Measurements from ENCODE around the gene SCTR. TPM values are rescaled to one million over a fixed set of nuclear protein-coding genes. Genes with fewer than 3 reads are reported as not detected.
A peak's percentile ranks its signal among the peaks of the same experiment; 100 is the strongest.

The SCTR gene
- total and polyA plus RNA-seq, 2 of the 13 experiments (the other 11 are each of a cell fraction or from before 2014, with no cell fraction given): not detected

GRCh38 chr2:119440873-119441272 lies 83.4 kb downstream of the SCTR start:
- no peak for DNase-seq (ENCODE audit: low spot score)
- CTCF ChIA-PET (ENCODE audit: low intra/inter-chr PET ratio, low total read pairs): no interaction called here
- H4K20me1 ChIP-seq (ENCODE audit: insufficient read depth, low read length): peaks cover 18% of the 10 kb centered on the region; the same call in 1 of the 2 replicates
- H3K27me3 ChIP-seq (ENCODE audit: control insufficient read depth in 1 of 2, insufficient read depth in 2 of 2, low read length in 2 of 2): no peaks in the 10 kb centered on the region
- no peak for FAIRE-seq
- no peak overlapping the region for H2AFZ ChIP-seq (ENCODE audit: low read length)
- no peak overlapping the region for H3K9ac ChIP-seq (ENCODE audit: insufficient read depth, low read depth, low read length)
- H3K9me3 ChIP-seq (ENCODE audit: low read length): no peaks in the 10 kb centered on the region
- peaks cover 71% of the 10 kb centered on the region for H3K4me1 ChIP-seq (ENCODE audit: insufficient read depth, low read length)
- no peak overlapping the region for H3K27ac ChIP-seq (ENCODE audit: extremely low read length, insufficient read depth, low read length)
- peaks cover 27% of the 10 kb centered on the region for H3K79me2 ChIP-seq (ENCODE audit: insufficient read depth, low read length)
- BruUV-seq (replicated peaks): no TSS peak
- POLR2A ChIA-PET: interaction anchor here (1.0 to 3.5 kb wide), 3 partner anchors 8 to 15 kb away, joined by 4 to 21 read pairs (median 4); partner anchors contain the start of gene TMEM37
- intact Hi-C loops (cut with micrococcal nuclease; ENCODE audit: unreplicated experiment) (loop anchor here (1.0 kb wide), 1 partner anchor 32 kb away; no protein-coding TSS in a partner anchor), in situ Hi-C loops (cut with HindIII; ENCODE audit: extremely low pct_ligation_motif_present, low pct_unique_long_range_greater_than_20kb) (no loop called here)
- peaks cover 0 to 2% of the 10 kb centered on the region in 2 experiments; a peak in 3 of 5 replicates for H3K36me3 ChIP-seq (replicated peaks in 1 of 2; ENCODE audit: control insufficient read depth in 1 of 2, insufficient read depth in 2 of 2, low read length in 2 of 2)
- 85% methylated on average over 3 of the region's 4 CpGs for WGBS (ENCODE audit: low lambda C conversion rate)
- H3K4me3 ChIP-seq (replicated peaks in 1 of 3; ENCODE audit: insufficient read depth in 1 of 3, low read depth in 2 of 3, low read length in 3 of 3): no peak overlapping the region
- ATAC-seq: no peak
- H3K4me2 ChIP-seq (ENCODE audit: low read depth, low read length): no peak overlapping the region
- no peak for TF ChIP-seq HNF1A (IDR thresholded peaks at IDR 0.05; ENCODE audit: low read depth)
- TF ChIP-seq HNF1A (CRISPR knock-in tag; IDR thresholded peaks at IDR 0.05; ENCODE audit: borderline replicate concordance): 0 out of 2 replicates have a peak, but pooled peaks have one; percentile 13
- no peak for TF ChIP-seq MAZ (IDR thresholded peaks at IDR 0.05; ENCODE audit: borderline replicate concordance, low read depth, low read length)
- no peak for TF ChIP-seq MAZ (CRISPR knock-in tag; IDR thresholded peaks at IDR 0.05; ENCODE audit: low read depth)
- TF ChIP-seq KLF15 (CRISPR knock-in tag; IDR thresholded peaks at IDR 0.05; ENCODE audit: borderline replicate concordance): no peak
- TF ChIP-seq ZNF264 (CRISPR knock-in tag; IDR thresholded peaks at IDR 0.05): no peak
- TF ChIP-seq ZNF337 (CRISPR knock-in tag; IDR thresholded peaks at IDR 0.05; ENCODE audit: borderline replicate concordance, low read depth): 0 out of 2 replicates have a peak, but pooled peaks have one; percentile 27
- TF ChIP-seq MTF2 (CRISPR knock-in tag; IDR thresholded peaks at IDR 0.05; ENCODE audit: borderline replicate concordance): no peak
- TF ChIP-seq ZNF816 (CRISPR knock-in tag; IDR thresholded peaks at IDR 0.05; ENCODE audit: borderline replicate concordance): no peak
- TF ChIP-seq RFXANK (CRISPR knock-in tag; IDR thresholded peaks at IDR 0.05): no peak
- TF ChIP-seq, protein P1, sequence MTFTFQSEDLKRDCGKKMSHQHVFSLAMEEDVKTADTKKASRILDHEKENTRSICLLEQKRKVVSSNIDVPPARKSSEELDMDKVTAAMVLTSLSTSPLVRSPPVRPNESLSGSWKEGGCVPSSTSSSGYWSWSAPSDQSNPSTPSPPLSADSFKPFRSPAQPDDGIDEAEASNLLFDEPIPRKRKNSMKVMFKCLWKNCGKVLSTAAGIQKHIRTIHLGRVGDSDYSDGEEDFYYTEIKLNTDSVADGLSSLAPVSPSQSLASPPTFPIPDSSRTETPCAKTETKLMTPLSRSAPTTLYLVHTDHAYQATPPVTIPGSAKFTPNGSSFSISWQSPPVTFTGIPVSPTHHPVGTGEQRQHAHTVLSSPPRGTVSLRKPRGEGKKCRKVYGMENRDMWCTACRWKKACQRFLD (CRISPR knock-in tag; IDR thresholded peaks at IDR 0.05; ENCODE audit: borderline replicate concordance): no peak
- no peak for TF ChIP-seq DNMT1 (CRISPR knock-in tag; IDR thresholded peaks at IDR 0.05)
- TF ChIP-seq MED13 (CRISPR knock-in tag; IDR thresholded peaks at IDR 0.05): no peak
- TF ChIP-seq EHMT2 (IDR thresholded peaks at IDR 0.05; ENCODE audit: borderline replicate concordance, low read depth, low read length): no peak
- TF ChIP-seq HNRNPUL1 (IDR thresholded peaks at IDR 0.05; ENCODE audit: low read depth, low read length): no peak
- no peak for TF ChIP-seq ARNT (IDR thresholded peaks at IDR 0.05)
- TF ChIP-seq, protein P2, sequence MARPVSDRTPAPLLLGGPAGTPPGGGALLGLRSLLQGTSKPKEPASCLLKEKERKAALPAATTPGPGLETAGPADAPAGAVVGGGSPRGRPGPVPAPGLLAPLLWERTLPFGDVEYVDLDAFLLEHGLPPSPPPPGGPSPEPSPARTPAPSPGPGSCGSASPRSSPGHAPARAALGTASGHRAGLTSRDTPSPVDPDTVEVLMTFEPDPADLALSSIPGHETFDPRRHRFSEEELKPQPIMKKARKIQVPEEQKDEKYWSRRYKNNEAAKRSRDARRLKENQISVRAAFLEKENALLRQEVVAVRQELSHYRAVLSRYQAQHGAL (CRISPR knock-in tag; IDR thresholded peaks at IDR 0.05; ENCODE audit: not compliant biosample characterization): no peak
- TF ChIP-seq, protein P3, sequence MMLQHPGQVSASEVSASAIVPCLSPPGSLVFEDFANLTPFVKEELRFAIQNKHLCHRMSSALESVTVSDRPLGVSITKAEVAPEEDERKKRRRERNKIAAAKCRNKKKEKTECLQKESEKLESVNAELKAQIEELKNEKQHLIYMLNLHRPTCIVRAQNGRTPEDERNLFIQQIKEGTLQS (CRISPR knock-in tag; IDR thresholded peaks at IDR 0.05): no peak
